GM18861 (cell line): ENCODE measurements around the gene DICER1.

Experiments used
- ATAC-seq: cut with Tn5 transposase; IDR thresholded peaks from one replicate; pipeline ENCODE4 v1.9.1; 2021; ENCODE audit not compliant: unreplicated experiment

DICER1 gene

GRCh38 chr14:95092723-95093122 is 64.6 kb downstream of the DICER1 start:
- ATAC-seq, result no peak

DNA sequence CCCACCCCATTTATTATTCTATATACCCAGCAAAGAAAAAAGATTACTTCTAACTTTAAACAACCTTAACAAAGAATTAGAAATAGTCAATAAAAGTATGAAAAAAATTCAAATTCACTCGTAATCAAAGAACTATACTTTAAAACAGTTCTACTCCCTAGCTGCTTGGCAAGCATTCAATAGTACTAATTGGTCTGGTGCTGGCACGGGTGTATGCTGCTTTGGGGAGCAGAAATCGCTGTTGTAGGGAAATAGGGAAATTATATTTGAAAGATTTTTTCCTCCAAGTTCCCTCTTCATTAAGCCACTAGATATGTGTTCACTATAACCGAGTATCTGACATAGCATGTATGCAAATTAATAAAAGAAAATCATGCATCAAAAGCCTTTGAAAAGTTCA is 65.7 kb downstream of the DICER1 start:
- no peak for ATAC-seq

DNA sequence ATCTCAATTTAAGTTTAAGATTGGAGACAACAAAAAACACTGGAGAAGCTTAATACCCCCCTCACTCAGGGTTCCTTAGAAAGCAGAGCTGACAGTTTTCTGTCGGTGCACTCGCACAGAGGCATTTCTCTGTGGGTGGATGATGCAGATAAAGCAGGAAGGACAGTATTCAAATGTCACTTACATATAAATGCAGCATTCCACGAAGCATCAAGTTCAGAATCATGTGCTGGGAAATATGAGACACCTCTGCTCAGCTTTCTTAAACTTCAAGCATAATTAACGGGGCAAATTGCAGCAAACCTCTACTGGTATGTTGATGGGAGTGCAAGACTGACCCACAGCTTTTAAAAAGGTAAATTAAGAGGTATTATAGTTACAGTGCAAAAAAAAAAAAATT is 68.7 kb downstream of the DICER1 start:
- ATAC-seq, result no peak

DNA sequence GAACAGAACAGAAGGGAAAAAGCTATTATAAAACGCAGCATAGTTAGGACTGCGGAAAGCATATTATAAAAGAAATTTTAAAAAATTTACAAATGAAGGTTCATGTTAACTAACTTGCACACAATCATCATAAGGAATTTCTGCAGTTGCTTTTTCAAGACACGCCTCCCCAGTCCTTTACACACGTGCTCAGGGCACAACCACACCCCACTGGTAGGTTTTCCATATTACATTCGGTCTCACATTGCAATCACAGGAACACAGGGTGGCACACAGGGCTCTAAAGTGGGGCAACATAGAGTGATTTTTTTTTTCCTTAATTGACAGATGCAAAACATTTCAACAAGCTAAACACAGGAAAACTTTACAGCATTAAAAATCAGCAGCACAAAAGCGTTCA is 69.7 kb downstream of the DICER1 start:
- ATAC-seq, result no peak

DNA sequence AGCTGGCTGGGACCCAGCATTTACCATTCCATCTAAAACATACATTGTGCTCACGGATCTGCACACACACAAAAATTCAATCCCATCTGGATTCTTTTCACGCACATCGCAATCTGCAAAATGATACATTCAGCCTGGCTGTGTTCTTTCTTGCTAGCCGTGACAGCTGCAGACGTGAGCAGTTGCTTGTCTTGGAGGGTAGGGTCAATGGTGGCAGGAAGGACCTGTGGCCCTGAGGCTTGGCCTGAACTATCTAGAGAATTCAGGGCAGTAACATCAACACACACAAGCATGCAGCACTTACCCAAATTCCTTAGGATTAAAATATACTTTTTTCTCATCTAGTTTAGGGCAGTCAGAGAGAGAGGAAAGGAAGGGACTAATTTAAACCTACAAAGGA is 72.0 kb downstream of the DICER1 start:
- ATAC-seq, result no peak

GRCh38 chr14:95078867-95079266 is 78.5 kb downstream of the DICER1 start:
- no peak for ATAC-seq

GRCh38 chr14:95077345-95077744 is 80.0 kb downstream of the DICER1 start:
- ATAC-seq, result no peak

DNA sequence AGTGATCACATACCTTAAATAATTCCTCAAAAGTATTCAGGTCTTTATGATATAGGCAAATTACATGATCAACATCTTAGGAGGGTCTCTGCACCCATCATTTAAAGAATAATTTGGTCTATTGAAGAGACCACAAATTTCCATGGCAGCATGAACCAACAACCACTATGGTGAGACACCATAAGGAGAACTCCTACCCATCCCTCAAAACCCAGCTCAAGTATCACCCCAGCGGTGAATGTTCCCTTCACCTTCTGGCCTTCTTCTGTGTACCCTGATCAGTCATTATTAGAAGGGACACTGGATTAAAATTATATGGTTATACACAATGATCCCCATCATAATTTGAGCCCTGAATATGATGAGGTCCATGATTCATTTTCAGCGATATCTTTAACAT is 81.5 kb downstream of the DICER1 start:
- ATAC-seq, result no peak

GRCh38 chr14:95073947-95074346 is 83.4 kb downstream of the DICER1 start:
- no peak for ATAC-seq

DNA sequence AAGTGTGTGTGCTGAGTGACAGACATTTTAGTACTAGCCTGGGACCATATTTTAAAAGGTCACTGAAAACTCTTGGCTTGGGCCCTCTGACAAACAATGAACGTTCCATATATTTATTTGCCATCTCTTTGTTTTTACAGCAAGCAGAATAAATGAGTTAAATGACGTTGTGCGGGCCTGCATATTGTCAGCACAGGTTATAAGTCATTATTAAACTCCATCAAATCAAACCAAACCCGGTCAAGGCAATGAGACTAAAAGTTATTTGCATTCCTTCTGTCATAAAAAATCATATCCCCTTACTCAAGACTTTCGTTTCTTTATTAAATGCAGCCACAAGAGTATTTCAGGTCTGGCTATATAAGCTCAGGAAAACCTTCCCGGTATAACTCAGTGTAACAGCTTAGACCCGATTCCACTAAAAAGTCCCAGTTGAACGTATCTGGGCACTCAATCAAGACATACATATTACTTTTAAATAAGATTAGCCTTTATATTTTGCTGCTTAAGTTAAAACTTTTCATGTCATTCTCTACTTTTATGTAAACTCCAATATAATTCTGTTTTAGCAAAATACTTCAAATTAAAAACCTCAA is 84.9 kb downstream of the DICER1 start:
- ATAC-seq, result no peak

DNA sequence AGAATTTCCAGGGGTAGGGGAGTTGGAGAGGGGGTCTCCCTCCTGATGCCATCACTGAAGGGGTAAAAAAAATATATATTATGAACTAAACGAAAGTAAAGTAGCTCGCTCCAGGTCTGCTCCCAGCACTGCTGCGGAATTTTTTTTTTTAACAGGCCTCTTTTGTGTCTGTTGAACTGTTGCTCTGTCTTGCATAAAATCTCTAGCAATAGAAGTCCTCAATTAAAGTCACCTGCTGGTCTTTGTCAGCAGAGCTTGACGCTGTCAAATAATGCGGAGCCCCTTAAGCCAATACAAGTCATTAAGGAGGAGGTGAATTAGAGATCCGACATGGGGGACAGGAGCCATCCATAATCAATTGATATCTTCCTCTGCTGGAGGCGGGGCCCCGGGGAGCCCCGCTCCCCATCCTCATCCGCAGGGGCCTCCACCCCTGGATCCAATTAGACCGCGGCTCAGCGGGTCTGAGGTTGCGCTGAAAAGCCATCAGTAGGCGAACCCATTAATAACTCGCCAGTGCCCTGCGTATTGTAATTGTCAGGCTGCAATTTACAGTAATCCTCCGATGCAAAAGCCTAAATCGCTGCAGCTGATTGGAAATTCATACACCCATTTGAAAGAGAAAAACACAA is 85.6 kb downstream of the DICER1 start:
- ATAC-seq, result no peak

DNA sequence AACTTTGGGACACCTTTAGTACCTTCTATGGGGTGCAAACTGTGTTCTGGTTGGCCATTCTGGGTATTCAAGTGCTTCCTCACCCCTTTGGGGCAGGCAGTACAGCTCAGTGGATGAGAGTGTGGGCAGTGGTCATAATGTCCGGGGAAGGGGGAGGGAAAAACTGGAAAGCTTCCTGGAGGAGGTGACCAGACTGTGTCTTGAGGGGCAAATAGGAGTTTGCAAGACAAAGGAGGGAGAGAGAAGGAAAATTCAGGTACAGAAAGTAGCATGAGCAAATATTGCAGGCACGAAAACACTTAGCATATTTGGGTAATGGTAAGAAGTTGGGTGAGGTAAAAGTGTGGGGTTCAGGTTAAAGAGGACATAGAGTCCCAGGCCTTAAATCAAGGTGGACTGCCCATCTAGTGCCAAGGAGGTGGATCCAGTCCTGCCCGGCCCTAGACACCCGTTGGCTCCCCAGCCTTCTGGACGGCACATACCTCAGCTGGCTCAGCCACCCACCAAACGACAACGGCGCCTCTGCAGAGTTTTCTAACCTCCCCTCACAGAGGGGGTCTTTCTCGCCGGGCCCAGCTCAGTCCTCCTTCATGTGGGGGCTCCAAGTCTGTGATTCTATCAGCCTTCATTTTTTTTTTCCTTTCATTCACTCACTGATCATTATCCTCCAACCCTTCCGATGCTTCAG is 86.4 kb downstream of the DICER1 start:
- ATAC-seq, result no peak

DNA sequence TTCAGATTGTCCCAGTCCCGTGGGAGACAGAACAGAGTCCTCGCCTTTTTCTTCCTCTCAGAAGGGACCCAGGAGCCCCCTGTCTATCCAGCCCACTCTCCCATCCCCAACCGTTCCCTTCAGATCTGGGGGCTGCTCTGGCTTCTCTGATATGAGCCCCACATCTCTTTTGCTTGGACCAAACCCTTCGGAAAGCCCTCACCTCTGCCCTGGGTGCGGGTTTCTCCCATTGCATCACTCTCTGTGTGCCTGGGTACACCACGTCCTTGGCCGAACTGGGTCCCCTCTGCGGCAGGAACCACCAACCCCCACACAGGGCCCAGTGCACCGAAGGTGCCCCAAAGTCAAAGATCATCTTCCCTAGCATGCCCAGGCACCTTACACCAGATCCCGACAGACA is 87.8 kb downstream of the DICER1 start:
- no peak for ATAC-seq

- ATAC-seq, result no peak
Measured at GRCh38 chr14:95069018-95069417, 88.3 kb downstream of the DICER1 start.

GRCh38 chr14:95068521-95068920 is 88.8 kb downstream of the DICER1 start:
- no peak for ATAC-seq

- ATAC-seq, result no peak
Measured at GRCh38 chr14:95068080-95068479, 89.2 kb downstream of the DICER1 start.

GRCh38 chr14:95067526-95067925 is 89.8 kb downstream of the DICER1 start:
- ATAC-seq, result no peak

DNA sequence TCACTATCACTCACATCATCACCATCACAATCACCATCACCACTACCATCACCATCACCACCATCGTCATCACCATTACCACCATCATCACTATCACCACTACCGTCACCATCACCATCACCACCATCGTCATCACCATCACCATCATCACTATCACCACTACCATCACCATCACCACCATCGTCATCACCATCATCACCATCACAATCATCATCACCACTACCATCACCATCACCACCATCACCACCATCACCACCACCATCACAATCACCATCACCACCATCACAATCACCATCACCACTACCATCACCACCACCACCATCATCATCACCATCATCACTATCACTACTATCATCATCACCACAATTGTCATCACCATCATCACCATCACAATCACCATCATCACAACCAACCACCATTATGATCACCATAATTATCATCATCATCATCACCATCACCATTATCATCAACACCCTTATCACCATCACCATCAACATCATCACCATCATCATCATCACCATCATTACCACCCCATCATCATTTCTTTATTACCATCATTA is 90.8 kb downstream of the DICER1 start:
- no peak for ATAC-seq

DNA sequence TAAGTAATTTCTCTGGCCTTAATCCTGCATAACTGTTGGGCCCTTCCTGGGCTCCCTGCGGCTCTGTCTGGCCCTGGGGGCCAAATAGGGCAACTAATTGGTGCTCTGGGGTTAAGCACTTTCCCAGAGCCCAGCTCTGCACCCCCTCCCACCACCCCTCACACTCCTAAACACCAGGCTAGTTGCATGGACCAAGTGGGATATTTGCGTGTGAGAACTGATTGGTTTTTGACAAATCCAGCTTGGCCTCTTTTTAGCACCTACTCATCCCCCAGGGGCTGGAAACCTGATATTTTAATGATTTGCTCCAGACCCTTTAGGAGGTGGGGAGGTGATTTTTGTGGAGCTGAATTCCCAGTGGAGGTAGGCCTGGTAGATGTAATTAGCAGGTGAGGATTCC is 91.9 kb downstream of the DICER1 start:
- ATAC-seq, result no peak

- no peak for ATAC-seq
Measured at GRCh38 chr14:95064734-95065133, 92.6 kb downstream of the DICER1 start.

GRCh38 chr14:95064256-95064655 is 93.1 kb downstream of the DICER1 start:
- ATAC-seq, result no peak

- no peak for ATAC-seq
Measured at GRCh38 chr14:95063391-95063790, 93.9 kb downstream of the DICER1 start.
